Dermis blood vessel endothelial cell (primary cell): ENCODE results near the gene TOR1B. TPM values are rescaled to one million over a fixed set of nuclear protein-coding genes. Genes with fewer than 3 reads are reported as not detected.
"Not testable (repeated sequence)": the region's sequence is repeated elsewhere in the genome, so short reads cannot be mapped to it uniquely, and the experiment has no call there.

Source experiments
- DNase-seq: peaks from one replicate; pipeline ENCODE4 v3.0.0; 2010
- total RNA-seq: library from RNA; depleted of rRNA; stranded (reverse); fragments of >200 nt; gene quantifications from 2 replicates; pipeline ENCODE4 v1.2.3, GENCODE V29; 2014

Gene TOR1B
- total RNA-seq, 1 donor from 2014 or later: 33.5 TPM

DNA sequence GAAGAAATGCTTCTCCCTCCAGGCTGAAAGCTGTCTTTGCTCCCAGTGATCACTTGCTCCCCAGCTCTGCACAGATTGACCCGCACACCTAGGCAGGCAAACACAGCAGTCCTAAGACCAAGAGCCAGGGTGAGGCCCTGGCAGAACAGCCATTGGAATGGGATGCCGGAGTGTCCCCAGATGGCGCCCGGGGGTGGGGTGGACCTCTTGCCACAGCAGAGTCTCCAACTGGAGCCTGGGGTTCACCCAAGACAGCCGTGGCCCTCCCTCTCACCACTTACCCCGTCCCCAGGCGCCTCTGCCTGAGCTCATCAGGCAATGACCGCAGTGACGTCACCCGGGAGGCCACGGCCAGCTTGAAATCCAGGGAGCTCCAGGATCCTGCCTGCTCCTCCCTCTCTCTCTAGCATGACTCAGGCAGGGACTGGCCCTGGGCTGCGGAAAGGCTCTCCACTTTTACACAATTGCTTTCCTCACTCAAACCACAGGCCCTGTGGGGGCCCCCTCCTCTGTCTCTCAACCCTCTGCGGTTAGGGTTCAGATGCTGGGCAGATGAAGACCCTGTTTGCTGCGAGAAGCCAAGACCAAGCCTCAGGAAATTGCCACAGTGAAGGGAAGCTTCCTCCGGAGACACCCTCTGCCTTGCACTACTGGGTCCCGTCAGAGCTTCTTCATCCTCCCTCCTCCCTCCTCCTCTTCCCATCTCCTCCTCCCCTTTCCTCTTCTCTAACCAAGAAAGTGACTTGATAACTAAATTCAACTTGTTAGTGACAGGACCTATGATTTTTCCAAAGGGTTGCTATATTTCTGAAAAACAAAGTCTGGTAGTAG lies 25.8 kb upstream of the TOR1B start:
- DNase-seq: peak; percentile 89

DNA sequence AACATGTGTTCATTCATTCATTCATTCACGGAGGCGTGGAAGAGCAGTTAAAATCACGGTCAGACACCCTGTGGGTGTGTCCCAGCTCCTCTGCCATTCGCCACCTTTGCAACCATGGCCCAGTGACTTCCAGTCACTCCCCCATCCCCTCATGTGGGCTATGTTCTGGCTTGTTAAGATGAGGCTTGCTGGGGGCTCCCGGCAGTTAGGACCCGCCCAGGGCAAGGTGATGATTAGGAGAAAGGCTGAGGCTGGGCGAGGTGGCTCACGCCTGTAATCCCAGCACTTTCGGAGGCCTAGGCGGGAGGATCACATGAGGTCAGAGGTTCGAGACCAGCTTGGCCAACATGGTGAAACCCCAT lies 25.2 kb upstream of the TOR1B start:
- no peak for DNase-seq

DNA sequence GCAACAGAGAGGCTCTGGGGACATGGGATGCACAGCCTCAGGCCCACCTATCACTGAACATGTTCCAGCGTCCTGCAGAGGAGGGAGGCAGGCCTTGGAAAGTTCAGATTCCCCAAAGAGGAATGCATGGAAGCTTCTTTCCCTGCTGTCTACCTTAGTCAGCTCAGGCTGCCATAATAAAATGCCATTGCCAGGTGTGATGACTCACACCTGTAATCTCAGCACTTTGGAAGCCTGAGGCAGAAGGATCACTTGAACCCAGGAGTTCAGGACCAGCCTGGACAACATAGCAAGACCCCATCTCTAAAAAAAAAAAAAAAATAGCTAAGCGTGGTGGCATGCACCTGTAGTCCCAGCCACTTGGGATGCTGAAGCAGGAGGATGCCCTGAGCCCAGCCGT lies 24.5 kb upstream of the TOR1B start:
- no peak for DNase-seq

DNA sequence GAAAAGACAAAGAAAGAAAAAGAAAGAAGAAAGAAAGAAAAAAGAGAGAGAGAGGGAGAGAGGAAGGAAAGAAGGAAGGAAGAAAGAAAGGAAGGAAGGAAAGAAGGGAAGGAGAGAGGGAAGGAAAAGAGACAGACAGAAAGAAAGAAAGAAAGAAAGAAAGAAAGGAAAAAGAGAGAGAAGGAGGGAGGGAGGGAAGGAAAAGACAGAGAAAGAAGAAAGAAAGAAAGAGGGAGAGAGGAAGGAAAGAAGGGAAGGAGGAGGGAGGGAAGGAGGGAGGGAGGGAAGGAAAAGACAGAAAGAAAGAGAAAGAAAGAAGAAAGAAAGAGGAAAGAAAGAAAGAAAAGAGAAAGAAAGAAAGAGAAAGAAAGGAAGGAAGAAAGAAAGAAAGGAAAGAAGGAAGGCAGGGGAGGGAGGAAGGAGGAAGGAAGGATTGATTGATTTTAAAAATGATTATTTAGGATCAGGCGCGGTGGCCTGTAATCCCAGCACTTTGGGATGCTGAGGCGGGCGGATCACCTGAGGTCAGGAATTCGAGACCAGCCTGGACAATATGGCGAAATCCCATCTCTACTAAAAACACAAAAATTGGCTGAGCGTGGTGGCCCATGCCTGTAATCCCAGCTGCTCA lies 23.3 kb upstream of the TOR1B start:
- DNase-seq: no peak

DNA sequence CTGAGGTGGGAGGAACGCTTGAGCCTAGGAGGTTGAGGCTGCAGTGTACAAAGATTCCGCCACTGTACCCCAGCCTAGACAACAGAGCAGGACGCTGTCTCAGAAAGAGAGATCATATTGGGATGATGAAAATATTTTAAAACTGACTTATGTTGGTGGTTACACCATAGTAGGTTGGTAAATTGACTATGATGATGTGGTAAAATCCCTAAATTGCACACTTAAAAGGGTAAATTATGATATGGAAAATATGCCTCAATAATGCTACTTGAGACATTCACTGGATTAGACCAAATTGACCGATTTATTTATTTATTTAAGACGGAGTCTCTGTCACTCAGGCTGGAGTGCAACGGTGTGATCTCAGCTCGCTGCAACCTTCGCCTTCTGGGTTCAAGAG lies 21.9 kb upstream of the TOR1B start:
- no peak for DNase-seq

DNA sequence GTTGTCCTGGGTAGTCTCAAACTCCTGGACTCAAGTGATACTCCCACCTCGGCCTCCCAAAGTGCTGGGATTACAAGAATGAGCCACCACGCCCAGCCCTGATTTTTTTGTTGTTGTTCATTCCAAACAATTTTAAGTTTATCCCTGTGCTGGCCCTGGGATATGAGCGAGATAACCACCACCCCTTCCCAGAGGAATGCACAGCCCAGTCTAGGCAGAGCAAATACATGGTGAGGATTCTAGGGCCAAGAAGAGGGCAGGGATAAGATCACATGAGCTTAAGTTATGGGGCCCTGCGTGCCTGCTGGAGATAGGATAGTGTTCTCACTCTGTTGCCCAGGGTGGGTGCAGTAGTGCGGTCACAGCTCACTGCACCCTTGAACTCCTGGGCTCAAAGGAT lies 21.0 kb upstream of the TOR1B start:
- DNase-seq: no peak

DNA sequence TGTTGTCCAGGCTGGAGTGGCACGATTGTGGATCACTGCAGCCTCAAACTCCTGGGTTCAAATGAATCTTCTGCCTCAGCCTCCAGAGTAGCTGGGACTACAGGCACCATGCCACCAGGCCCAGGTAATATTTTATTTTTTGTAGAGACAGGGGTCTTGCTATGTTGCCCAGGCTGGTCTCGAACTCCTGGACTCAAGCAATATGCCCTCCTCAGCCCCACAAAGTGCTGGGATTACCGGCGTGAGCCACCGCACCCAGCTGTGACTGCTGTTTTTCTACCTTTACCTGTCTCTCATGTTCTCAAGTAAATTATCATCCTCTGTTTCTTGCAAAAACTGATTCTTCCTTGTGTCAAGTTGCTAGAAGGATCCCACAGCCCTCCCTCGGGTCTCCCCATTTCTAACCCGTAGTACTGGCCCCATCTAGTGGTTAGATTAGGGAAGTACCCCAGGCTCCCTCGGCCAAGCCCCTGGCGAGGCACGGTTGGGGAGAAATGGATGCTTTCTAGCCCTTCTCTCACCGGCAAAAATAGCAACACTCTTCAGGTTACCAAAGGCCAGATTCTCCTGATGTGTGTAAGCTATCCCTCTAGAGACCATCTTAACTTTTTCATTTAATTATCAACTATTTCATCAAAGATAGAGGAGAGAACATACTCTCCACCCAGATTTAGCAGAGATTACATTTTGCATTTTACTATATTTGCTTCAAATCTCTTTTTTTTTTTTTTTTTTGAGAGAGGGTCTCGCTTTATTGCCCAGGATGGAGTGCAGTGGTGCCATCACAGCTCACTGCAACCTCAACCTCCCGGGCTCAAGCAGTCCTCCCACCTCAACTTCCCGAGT lies 19.2 kb upstream of the TOR1B start:
- DNase-seq: peak; percentile 82

DNA sequence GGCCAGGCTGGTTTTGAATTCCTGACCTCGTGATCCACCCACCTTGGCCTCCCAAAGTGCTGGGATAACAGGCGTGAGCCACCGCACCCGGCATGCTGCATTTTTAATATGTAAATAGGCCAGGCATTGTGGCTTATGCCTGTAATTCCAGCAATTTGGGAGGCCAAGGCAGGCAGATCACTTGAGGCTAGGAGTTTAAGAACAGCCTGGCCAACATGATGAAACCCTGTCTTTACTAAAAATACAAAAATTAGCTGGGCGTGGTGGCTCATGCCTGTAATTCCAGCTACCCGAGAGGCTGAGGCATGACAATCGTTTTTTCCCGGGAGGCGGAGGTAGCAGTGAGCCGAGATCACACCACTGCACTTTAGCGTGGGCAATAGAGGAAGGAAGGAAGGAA lies 18.0 kb upstream of the TOR1B start:
- not testable (repeated sequence) for DNase-seq

DNA sequence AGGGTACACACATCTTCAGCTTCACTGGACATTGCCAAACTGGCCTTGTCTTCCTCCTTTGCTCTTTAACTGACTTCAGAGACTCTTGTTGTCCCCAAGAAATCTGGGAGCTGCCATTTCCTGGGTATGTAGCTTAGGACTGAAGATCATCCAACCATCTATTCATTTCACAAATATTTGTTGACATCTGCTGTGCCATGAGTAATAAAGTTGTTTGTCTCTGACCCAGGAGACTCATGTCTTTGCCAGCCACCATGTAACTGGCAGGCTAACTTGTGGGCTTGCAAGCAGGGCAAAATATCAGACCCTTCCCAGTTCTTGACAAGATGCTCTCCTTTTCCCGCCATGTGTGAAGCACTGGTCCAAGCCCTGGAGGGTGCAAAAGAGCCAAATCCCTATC lies 17.1 kb upstream of the TOR1B start:
- no peak for DNase-seq

DNA sequence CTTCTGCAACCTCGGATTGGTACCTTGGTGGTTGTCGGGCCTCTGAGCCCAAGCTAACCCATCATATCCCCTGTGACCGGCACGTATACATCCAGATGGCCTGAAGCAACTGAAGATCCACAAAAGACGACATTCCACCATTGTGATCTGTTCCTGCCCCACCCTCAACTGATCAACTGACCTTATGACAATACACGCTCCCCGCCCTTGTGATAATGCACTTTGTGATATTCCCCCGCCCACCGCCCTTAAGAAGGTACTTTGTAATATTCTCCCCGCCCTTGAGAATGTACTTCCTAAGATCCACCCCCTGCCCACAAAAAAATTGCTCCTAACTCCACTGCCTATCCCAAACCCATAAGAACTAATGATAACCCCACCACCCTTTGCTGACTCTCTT lies 16.5 kb upstream of the TOR1B start:
- no peak for DNase-seq

DNA sequence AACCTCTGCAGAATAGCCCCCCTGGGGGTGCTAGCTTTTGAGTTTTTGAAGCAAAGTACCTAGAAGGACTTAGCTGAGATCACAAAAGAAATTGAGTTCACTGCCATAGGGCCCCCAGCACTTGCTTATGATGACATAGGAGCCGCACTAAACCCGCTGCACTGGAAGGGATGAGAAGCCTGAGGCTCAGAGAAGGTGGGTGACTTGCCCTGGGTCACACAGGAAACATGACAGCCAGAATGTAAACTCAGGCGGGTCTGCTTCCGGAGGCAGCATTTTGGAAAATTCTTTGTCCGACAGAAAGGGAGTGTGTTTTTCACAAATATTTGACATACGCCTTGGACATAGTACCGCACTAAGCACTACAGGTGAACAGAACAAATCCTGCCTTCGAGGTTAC lies 8.4 kb upstream of the TOR1B start:
- DNase-seq: no peak

DNA sequence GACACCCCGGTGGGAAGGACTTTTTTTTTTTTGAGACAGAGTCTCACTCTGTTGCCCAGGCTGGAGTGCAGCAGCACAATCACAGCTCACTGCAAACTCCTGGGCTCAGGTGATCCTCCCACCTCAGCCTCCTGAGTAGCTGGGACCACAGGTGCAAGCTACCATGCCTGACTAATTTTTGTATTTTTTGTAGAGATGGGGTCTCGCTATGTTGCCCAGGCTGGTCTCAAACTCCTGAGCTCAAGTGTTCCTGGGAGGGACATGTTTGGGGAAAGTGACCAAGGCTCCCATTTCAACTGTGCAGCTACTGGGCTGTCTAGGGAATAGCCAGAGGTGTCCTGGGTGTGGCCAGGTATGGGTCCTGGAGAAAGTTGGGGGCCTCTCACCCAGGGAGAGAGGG lies 7.0 kb upstream of the TOR1B start:
- DNase-seq: not testable (repeated sequence)

DNA sequence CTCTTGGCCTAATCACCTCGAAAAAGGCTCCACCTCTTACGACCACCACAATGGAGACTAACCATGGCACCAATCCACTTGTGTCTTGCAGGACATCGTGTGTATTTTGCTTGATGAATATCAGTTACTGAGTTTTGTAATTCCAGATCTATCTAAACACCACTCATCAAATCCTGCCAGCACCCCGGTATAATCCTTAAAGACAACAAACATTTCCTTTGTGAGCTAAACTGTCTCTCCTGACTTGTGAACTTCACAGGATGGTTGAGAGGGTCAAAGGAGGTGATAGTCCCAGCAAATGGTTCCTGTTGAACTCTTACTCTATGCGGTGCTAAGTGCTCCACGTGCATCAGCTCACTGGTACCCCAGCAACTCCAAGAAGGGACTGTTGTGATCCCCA lies 4.0 kb upstream of the TOR1B start:
- DNase-seq: no peak

DNA sequence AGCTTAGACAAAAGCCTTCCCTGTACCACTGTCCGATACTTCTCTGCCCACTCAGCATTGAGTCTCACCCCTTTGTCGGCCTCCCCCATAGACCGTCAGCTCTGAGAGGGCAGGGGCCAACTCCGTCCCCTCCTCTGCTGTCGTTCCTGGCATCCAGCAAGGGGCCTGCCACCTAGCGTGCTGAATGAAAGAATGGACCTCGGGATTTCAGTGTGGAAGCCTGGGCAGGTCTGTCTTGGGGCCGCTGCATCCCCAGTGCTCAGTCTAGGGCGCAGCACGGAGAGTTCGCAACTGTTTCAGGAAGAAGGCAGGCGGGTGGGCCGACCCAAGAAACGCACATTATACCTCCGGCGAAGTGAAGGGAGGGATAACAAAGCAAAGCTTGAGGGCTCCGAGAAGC lies 1.5 kb upstream of the TOR1B start:
- DNase-seq: no peak

DNA sequence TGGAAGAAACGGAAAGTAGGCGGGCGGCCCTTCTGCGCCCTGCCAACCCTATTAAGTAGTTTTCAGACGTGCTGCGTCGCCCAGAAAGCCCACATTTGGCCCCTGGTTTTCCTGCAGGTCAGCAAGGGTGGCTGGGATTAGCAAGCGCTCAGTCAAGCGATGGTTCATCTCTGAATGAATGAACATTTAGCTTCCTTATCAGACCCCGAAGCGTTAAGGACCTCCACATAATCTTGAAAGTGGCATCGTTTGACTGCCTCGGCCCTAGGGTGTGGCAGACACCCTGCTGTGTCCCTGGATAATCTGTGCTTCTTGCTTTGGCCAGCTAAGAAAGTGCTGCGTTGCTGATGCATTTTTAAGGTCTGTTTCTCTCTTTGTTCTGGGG lies 684 bp downstream of the TOR1B start:
- DNase-seq: no peak

DNA sequence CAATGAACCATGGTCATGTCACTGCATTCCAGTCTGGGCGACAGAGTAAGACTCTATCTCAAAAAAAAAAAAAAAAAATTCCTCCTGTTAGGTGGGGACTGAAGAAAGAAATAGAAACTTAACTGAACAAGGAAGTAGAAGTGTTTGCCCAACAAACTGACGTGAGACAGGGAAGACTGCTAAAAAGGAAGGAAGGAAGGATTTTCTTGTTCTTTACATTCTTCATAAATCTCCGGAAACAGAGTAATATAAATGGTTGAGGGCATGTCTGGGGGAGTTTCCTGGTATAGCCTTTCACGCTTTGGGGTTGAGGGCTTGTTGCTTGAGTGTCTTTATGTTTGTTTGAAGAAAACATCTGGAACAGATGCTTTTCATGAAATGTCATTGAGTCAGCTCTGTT lies 3.1 kb downstream of the TOR1B start:
- DNase-seq: no peak

DNA sequence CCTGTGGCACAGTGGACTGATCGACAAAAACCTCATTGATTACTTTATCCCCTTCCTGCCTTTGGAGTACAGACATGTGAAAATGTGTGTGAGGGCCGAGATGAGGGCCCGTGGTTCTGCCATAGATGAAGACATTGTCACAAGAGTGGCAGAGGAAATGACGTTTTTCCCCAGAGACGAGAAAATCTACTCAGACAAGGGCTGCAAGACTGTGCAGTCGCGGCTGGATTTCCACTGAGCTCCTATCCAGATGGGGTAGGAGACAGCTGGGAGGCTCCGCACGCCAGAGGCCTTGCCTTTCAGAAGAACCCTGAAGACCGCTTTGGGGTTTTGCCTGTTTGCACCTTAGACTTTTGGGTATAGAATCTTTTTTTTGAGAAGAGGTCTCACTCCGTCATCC lies 6.4 kb downstream of the TOR1B start:
- no peak for DNase-seq

DNA sequence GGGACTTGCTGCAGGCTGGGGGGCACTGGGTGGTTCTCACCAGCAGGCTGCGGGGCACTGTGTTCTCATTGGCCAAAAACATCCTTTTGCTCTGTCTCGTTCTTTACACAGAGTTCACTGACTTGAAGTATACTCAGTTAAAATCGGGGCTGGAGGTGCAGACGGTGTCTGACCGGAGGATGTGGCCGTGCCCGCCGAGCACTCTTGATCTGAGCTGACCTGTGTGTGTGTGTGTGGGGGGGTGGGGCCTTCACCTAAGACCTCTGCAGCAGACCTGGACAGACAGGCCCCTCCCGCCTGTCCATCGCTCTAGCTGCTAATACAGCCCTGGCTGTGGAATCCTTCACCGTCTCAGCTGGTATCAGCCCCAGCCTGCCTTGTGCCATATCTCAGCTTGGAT lies 7.1 kb downstream of the TOR1B start:
- DNase-seq: no peak

DNA sequence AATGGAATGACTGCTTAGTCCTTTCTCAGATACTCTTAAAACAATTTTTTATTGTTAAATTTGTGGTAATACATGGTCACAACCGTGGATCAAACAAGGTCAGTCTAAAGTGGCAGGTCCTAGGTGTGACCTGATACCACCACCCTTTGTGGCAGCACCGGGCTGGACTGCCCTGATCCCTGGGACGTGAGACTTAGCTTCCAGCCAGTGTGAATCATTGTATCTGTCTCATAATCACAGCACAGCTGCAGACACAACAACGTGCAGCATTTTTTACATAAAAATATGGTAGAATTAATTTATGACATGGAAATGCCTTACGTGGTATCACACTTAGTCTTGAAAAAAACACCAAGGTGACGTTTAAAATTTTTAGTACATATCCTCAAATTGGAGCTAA lies 7.8 kb downstream of the TOR1B start:
- no peak for DNase-seq

DNA sequence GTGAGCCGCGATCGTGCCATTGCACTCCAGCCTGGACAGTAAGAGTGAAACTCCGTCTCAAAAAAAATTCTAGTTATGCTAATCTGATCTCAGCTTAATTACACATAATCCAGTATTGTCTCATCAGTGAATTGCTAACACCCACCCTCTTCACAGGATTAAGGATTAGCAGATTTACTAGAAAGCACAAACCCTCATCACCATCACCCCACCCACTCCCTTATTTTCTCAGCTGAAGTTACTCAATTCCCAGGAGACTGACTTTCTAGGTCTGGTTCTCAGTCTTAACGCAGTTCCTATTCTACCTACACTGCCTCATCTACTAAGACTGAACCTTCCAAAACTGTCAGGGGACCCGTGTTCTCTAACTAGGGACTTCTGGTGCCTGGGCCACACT lies 9.0 kb downstream of the TOR1B start:
- DNase-seq: no peak

DNA sequence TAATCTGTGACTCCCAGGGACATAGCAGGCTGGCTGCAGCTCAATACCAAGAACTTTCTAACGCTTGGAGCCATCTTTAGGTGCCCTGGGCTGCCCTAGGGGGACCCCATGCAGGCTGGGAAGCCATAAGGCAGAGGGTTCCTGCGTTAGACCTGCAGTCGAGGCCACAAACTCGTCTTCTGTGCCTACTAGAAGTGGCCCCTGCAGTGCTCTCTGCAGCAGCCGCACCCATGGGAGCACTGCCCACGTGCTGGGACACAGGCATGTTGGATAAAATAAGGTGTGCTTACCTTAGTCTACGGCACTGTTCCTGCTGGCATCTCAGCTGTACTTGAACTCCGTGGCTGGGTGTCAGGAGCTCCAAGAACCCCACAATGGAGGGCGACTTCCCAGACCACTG lies 9.4 kb downstream of the TOR1B start:
- DNase-seq: no peak

DNA sequence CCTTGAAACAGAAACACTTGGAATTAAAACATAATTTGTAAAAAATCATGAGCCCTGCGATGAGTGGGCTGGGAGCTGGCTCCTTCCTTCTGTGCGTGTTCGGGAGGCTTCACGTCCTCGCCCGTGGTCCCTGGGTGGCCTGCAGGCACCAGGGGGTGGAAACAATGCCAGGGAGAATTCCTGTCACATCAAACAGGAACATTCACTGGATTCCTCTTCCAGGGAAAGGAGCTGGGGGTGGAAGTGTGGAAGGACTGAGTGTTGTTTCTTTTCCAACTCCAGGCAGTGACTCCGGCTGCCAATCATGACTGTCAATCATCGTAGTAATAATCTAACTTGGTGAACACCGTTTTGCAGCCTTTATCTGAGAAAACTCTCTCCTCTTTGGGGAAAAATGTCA lies 10.7 kb downstream of the TOR1B start:
- DNase-seq: no peak

DNA sequence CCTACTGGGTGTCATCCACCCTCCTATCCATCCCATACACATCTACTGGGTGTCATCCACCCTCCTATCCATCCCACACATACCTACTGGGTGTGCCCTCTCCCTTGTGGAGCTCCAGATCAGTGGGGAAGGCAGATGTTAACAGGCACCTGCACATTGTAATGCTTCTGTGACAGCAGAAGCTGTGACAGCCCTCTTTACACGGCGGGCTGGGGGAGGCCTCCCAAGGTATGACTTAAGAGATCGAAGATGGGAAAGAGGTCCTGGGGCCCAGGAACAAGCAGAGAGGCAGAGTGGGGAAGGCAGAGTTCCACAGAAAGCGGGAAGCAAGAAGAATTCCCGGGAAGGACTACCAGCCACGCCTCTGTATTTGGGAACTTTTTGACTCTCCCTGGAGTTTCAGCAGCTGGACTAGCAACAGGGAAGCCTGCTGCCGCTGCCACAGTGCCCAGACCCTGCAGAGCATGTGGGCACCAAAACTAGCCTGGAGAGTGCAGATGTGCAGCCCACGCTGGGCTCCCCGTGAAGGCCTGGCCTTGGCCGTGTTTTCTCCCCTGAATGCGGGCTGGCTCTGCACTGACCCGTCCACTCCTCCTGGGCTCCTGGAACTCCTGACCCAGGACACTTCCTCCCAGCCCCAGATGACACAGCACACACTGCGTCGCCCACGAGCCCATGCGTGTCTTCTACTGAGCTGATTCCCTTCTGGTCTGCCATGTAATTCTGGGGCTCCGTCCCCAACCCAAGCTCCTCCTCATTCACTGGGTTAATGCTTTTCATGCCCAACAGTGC lies 11.6 kb downstream of the TOR1B start:
- DNase-seq: no peak
